Thyroid gland (tissue), 4 donors: Measurements from ENCODE around the gene ANO2. TPM values are rescaled to one million over a fixed set of nuclear protein-coding genes. Genes with fewer than 3 reads are reported as not detected.

Experiments
- DNase-seq, 2 donors: peaks; one replicate each; pipeline ENCODE4 v3.0.0-alpha.2; 2019
- H3K27ac ChIP-seq, 3 donors: fragments of 200-600 bp; sonication (generic); 1 replicate in 2 of 3; 2 replicates in 1 of 3; pipeline ENCODE4 v1.5.1; 2016 to 2019; ENCODE audit warnings: mild to moderate bottlenecking in 1 of 3, moderate library complexity in 1 of 3
- H3K27me3 ChIP-seq: fragments of 200-600 bp; sonication (generic); one replicate; pipeline ENCODE4 v1.5.1; 2019
- H3K36me3 ChIP-seq, 2 donors: fragments of 200-600 bp; sonication (generic); one replicate each; pipeline ENCODE4 v1.5.1; 2016 to 2019
- H3K4me1 ChIP-seq, 2 donors: fragments of 200-600 bp; sonication (generic); one replicate each; pipeline ENCODE4 v1.5.1; 2017 to 2019
- H3K4me3 ChIP-seq, 3 donors: fragments of 200-600 bp; sonication (generic); replicated peaks in 1 of 3; 1 replicate in 2 of 3; 2 replicates in 1 of 3; pipeline ENCODE4 v1.5.1; 2016; ENCODE audit warnings: mild to moderate bottlenecking in 1 of 3
- H3K9me3 ChIP-seq: fragments of 200-600 bp; sonication (generic); one replicate; pipeline ENCODE4 v1.5.1; 2017
- CTCF ChIP-seq, 6 experiments: fragments of 200-600 bp in 3 of 6; fragments of 450-650 bp in 3 of 6; sonication (generic) in 3 of 6; IDR thresholded peaks; one replicate each; pipeline ENCODE4 v1.5.1; 2016 to 2019; ENCODE audit warnings: antibody characterized with exemption in 6 of 6, mild to moderate bottlenecking in 2 of 6, inconsistent platforms in 1 of 6, moderate library complexity in 1 of 6
- POLR2A ChIP-seq, 2 donors: fragments of 450-650 bp; IDR thresholded peaks; one replicate each; pipeline ENCODE4 v1.6.1; 2017; ENCODE audit warnings: antibody characterized with exemption in 2 of 2, mild to moderate bottlenecking in 2 of 2, moderate library complexity in 1 of 2
- WGBS, 2 donors: methylation state at CpG; one replicate each; pipeline ENCODE4 v1.1.5; 2017; 5-methylcytosine and 5-hydroxymethylcytosine counted together
- intact Hi-C: fragments of 100-400 bp; cut with DNase I; formaldehyde crosslinking; loops from one replicate; pipeline ENCODE4 v1.15.1; 2023
- total RNA-seq, 4 donors: library from RNA; depleted of rRNA; stranded (reverse); fragments of >200 nt; gene quantifications; one replicate each; pipeline ENCODE4 v1.2.3, GENCODE V29; 2016

ANO2 gene
- total RNA-seq: 1 to 10 TPM in 3 of 4 donors, under 1 TPM in 1; 0.78 to 7.0 (median 2.2) TPM

- Histone ChIP-seq H3K4me3 (peak within 1 kb of the TSS in 2 of 3 donors; percentile 15 to 16), H3K27me3 (no peaks in the 10 kb centered on the region), H3K4me1 (peaks cover 5 to 13% of the 10 kb centered on the region in 2 donors), H3K36me3 (no peaks in the 10 kb centered on the region), H3K27ac (no peak within 1 kb of the TSS), H3K9me3 (no peaks in the 10 kb centered on the region)
- peak; percentile 13 for DNase-seq
- TF ChIP-seq POLR2A (IDR thresholded peaks at IDR 0.05) (no peak), CTCF (IDR thresholded peaks at IDR 0.05) (no peak)
- intact Hi-C loops: no loop called here
- 11 to 26% methylated on average over 34 of the region's 66 CpGs for WGBS, 2 donors
Measured at GRCh38 chr12:5945071-5946008, at the start of gene ANO2. ANO2 (minus strand) TSS chr12:5945259; CDS start chr12:5945217, 42 bp downstream.

GRCh38 chr12:5989621-5990020, 44.6 kb upstream of the ANO2 start:
- Histone ChIP-seq H3K36me3 (no peaks in the 10 kb centered on the region), H3K4me3 (no peak overlapping the region), H3K9me3 (no peaks in the 10 kb centered on the region), H3K27ac (no peak overlapping the region), H3K4me1 (no peaks in the 10 kb centered on the region), H3K27me3 (no peaks in the 10 kb centered on the region)
- TF ChIP-seq POLR2A (IDR thresholded peaks at IDR 0.05) (no peak), CTCF (IDR thresholded peaks at IDR 0.05) (no peak)
- no peak for DNase-seq
- intact Hi-C loops: loop anchor here (5.0 kb wide), 1 partner anchor 48 kb away; no protein-coding TSS in a partner anchor
- 77 to 82% methylated on average over 3 of the region's 3 CpGs for WGBS, 2 donors

GRCh38 chr12:5988659-5989116, 43.6 kb upstream of the ANO2 start:
- Histone ChIP-seq H3K4me3 (no peak overlapping the region), H3K4me1 (no peaks in the 10 kb centered on the region), H3K27ac (no peak overlapping the region), H3K27me3 (no peaks in the 10 kb centered on the region), H3K9me3 (no peaks in the 10 kb centered on the region), H3K36me3 (no peaks in the 10 kb centered on the region)
- intact Hi-C loops: loop anchor here (5.0 kb wide), 1 partner anchor 49 kb away; no protein-coding TSS in a partner anchor
- TF ChIP-seq CTCF (IDR thresholded peaks at IDR 0.05) (peak; percentile 82 to 98 (median 92)), POLR2A (IDR thresholded peaks at IDR 0.05) (no peak)
- WGBS, 2 donors: 6% methylated on average over 10 of the region's 10 CpGs
- DNase-seq: peak; percentile 79 to 83

GRCh38 chr12:5988088-5988487, 43.0 kb upstream of the ANO2 start:
- no peaks in the 10 kb centered on the region for H3K4me1 ChIP-seq
- no peak overlapping the region for H3K27ac ChIP-seq
- no peak overlapping the region for H3K4me3 ChIP-seq
- no peak for TF ChIP-seq POLR2A (IDR thresholded peaks at IDR 0.05)
- TF ChIP-seq CTCF (IDR thresholded peaks at IDR 0.05): no peak
- no peaks in the 10 kb centered on the region for H3K9me3 ChIP-seq
- intact Hi-C loops: loop anchor here (5.0 kb wide), 1 partner anchor 49 kb away; no protein-coding TSS in a partner anchor
- no peak for DNase-seq
- no peaks in the 10 kb centered on the region for H3K27me3 ChIP-seq
- WGBS, 2 donors: 66 to 70% methylated on average over 10 of the region's 10 CpGs
- no peaks in the 10 kb centered on the region for H3K36me3 ChIP-seq

GRCh38 chr12:5987573-5987972, 42.5 kb upstream of the ANO2 start:
- no peak overlapping the region for H3K4me3 ChIP-seq
- DNase-seq: no peak
- H3K27me3 ChIP-seq: no peaks in the 10 kb centered on the region
- no peaks in the 10 kb centered on the region for H3K9me3 ChIP-seq
- H3K36me3 ChIP-seq: no peaks in the 10 kb centered on the region
- intact Hi-C loops: loop anchor here (5.0 kb wide), 1 partner anchor 50 kb away; no protein-coding TSS in a partner anchor
- H3K4me1 ChIP-seq: no peaks in the 10 kb centered on the region
- TF ChIP-seq CTCF (IDR thresholded peaks at IDR 0.05) (no peak), POLR2A (IDR thresholded peaks at IDR 0.05) (no peak)
- no peak overlapping the region for H3K27ac ChIP-seq
- 88 to 91% methylated on average over 5 of the region's 5 CpGs for WGBS, 2 donors
